SKM-1 (cell line): ENCODE data around the gene SYNGAP1.
"Not testable (repeated sequence)": the region's sequence is repeated elsewhere in the genome, so short reads cannot be mapped to it uniquely, and the experiment has no call there.

ENCODE experiments used
- DNase-seq: peaks from one replicate; lab custom pipeline; 2025; ENCODE audit not compliant: unreplicated experiment; lab: John Stamatoyannopoulos, UW

SYNGAP1 gene

GRCh38 chr6:33459226-33459625 is 39.4 kb downstream of the SYNGAP1 start:
- DNase-seq: no peak

- no peak for DNase-seq
These were observed 46.3 kb downstream of the SYNGAP1 start for GRCh38 chr6:33466075-33466735.

- DNase-seq: no peak
These were observed 47.2 kb downstream of the SYNGAP1 start for GRCh38 chr6:33467091-33467490.

GRCh38 chr6:33469661-33470060 is 49.8 kb downstream of the SYNGAP1 start:
- no peak for DNase-seq

GRCh38 chr6:33477864-33478263 is 58.0 kb downstream of the SYNGAP1 start:
- no peak for DNase-seq

- no peak for DNase-seq
These were observed 61.3 kb downstream of the SYNGAP1 start for GRCh38 chr6:33481192-33481591.

GRCh38 chr6:33482620-33483019 is 62.8 kb downstream of the SYNGAP1 start:
- not testable (repeated sequence) for DNase-seq

GRCh38 chr6:33483678-33484077 is 63.8 kb downstream of the SYNGAP1 start:
- DNase-seq: no peak

GRCh38 chr6:33484673-33485262 is 64.9 kb downstream of the SYNGAP1 start:
- not testable (repeated sequence) for DNase-seq

GRCh38 chr6:33485680-33486079 is 65.8 kb downstream of the SYNGAP1 start:
- not testable (repeated sequence) for DNase-seq

- DNase-seq: no peak
These were observed 68.5 kb downstream of the SYNGAP1 start for GRCh38 chr6:33488339-33488738.

- no peak for DNase-seq
These were observed 70.3 kb downstream of the SYNGAP1 start for GRCh38 chr6:33490198-33490597.

GRCh38 chr6:33490621-33491020 is 70.8 kb downstream of the SYNGAP1 start:
- DNase-seq: no peak

- DNase-seq: no peak
These were observed 72.2 kb downstream of the SYNGAP1 start for GRCh38 chr6:33492093-33492492.

GRCh38 chr6:33497157-33497556 is 77.3 kb downstream of the SYNGAP1 start:
- no peak for DNase-seq

GRCh38 chr6:33502486-33502885 is 82.6 kb downstream of the SYNGAP1 start:
- DNase-seq: no peak

- DNase-seq: no peak
These were observed 84.6 kb downstream of the SYNGAP1 start for GRCh38 chr6:33504486-33504885.
